PFSK-1 (cell line): ENCODE data around the gene HCST.

Experiments
- FOXP2 ChIP-seq: optimal IDR thresholded peaks from 2 replicates; pipeline ENCODE3; 2011; ENCODE audit warnings: borderline replicate concordance, control low read depth, inconsistent platforms; ENCODE audit not compliant: insufficient read depth; ENCODE audit errors: extremely low read length, extremely low read depth
- POLR2AphosphoS5 ChIP-seq: IDR thresholded peaks from 2 replicates; pipeline ENCODE4 v1.6.1; 2012; ENCODE audit warnings: low read depth, mild to moderate bottlenecking, control low read depth, low read length, moderate library complexity
- SIN3A ChIP-seq: IDR thresholded peaks from 2 replicates; pipeline ENCODE4 v1.6.1; 2012; ENCODE audit warnings: mild to moderate bottlenecking, low read length, moderate library complexity, borderline replicate concordance; ENCODE audit not compliant: insufficient read depth
- TAF1 ChIP-seq: IDR thresholded peaks from 2 replicates; pipeline ENCODE4 v1.6.1; 2012; ENCODE audit warnings: low read length, control low read depth, borderline replicate concordance; ENCODE audit not compliant: insufficient read depth
- TF ChIP-seq, protein P1 (sequence below), 2 experiments: IDR thresholded peaks; 2 replicates each; pipeline versions ENCODE4 v1.6.1 to v1.8.0; 2011 to 2012; ENCODE audit warnings: low read depth in 2 of 2, low read length in 2 of 2, control low read depth in 1 of 2, inconsistent platforms in 1 of 2, mild to moderate bottlenecking in 1 of 2, moderate library complexity in 1 of 2; ENCODE audit not compliant: insufficient read depth in 1 of 2

DNA sequence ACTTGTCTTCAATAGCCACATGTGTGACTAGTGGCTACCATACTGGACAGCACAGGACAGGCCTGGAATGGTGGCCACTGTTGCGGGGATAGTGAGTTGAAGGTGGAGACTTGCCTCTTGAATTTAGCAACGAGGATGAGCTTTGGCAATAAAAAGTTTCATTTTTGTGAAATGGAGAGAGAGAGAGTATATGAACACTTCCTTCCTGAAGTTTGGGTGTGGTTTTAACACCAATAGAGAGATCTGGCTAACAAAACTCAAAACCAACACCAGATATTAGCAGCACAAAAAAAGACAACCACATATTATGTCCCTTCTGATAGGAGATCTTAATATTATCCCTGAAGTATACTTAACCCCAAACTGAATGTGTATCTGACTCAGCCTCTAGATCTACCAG is 27.5 kb downstream of the HCST start:
- no peak for TF ChIP-seq POLR2AphosphoS5
- no peak for TF ChIP-seq SIN3A
- no peak for TF ChIP-seq TAF1
- TF ChIP-seq, protein P1, sequence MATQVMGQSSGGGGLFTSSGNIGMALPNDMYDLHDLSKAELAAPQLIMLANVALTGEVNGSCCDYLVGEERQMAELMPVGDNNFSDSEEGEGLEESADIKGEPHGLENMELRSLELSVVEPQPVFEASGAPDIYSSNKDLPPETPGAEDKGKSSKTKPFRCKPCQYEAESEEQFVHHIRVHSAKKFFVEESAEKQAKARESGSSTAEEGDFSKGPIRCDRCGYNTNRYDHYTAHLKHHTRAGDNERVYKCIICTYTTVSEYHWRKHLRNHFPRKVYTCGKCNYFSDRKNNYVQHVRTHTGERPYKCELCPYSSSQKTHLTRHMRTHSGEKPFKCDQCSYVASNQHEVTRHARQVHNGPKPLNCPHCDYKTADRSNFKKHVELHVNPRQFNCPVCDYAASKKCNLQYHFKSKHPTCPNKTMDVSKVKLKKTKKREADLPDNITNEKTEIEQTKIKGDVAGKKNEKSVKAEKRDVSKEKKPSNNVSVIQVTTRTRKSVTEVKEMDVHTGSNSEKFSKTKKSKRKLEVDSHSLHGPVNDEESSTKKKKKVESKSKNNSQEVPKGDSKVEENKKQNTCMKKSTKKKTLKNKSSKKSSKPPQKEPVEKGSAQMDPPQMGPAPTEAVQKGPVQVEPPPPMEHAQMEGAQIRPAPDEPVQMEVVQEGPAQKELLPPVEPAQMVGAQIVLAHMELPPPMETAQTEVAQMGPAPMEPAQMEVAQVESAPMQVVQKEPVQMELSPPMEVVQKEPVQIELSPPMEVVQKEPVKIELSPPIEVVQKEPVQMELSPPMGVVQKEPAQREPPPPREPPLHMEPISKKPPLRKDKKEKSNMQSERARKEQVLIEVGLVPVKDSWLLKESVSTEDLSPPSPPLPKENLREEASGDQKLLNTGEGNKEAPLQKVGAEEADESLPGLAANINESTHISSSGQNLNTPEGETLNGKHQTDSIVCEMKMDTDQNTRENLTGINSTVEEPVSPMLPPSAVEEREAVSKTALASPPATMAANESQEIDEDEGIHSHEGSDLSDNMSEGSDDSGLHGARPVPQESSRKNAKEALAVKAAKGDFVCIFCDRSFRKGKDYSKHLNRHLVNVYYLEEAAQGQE (IDR thresholded peaks at IDR 0.05; ENCODE audit: insufficient read depth in 1 of 2, low read depth in 2 of 2, low read length in 2 of 2): no peak
- no peak for TF ChIP-seq FOXP2
